Neural progenitor cell (in vitro differentiated cells): ENCODE results near the gene PTPRN2.

Source experiments
- EZH2 ChIP-seq: fragments of 200-600 bp; sonication (generic); IDR thresholded peaks from 2 replicates; pipeline ENCODE4 v1.6.1; 2017; ENCODE audit warnings: antibody characterized with exemption, mild to moderate bottlenecking, moderate library complexity
- TF ChIP-seq, protein P1 (sequence below): fragments of 200-600 bp; sonication (generic); IDR thresholded peaks from 2 replicates; pipeline ENCODE4 v1.5.1; 2017; ENCODE audit warnings: antibody characterized with exemption, mild to moderate bottlenecking

GRCh38 chr7:157796846-157797245 lies 790.8 kb downstream of the PTPRN2 start:
- TF ChIP-seq, protein P1, sequence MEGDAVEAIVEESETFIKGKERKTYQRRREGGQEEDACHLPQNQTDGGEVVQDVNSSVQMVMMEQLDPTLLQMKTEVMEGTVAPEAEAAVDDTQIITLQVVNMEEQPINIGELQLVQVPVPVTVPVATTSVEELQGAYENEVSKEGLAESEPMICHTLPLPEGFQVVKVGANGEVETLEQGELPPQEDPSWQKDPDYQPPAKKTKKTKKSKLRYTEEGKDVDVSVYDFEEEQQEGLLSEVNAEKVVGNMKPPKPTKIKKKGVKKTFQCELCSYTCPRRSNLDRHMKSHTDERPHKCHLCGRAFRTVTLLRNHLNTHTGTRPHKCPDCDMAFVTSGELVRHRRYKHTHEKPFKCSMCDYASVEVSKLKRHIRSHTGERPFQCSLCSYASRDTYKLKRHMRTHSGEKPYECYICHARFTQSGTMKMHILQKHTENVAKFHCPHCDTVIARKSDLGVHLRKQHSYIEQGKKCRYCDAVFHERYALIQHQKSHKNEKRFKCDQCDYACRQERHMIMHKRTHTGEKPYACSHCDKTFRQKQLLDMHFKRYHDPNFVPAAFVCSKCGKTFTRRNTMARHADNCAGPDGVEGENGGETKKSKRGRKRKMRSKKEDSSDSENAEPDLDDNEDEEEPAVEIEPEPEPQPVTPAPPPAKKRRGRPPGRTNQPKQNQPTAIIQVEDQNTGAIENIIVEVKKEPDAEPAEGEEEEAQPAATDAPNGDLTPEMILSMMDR = no peak
- no peak for TF ChIP-seq EZH2
